ENCODE results near the gene BCO2.

BCO2 gene

GRCh38 chr11:112247201-112247600, 71.9 kb downstream of the BCO2 start:
- no peak for TF ChIP-seq CTCF (IDR thresholded peaks at IDR 0.05; ENCODE audit: low read depth, low read length, missing control alignments)
- H3K4me3 ChIP-seq (ENCODE audit: low read depth, low read length) = no peak overlapping the region
- DNase-seq (ENCODE audit: low read depth) = no peak

- no peak overlapping the region for H3K4me3 ChIP-seq (ENCODE audit: low read depth, low read length)
Observed at GRCh38 chr11:112248201-112248600, 72.9 kb downstream of the BCO2 start.

GRCh38 chr11:112249871-112250610, 74.7 kb downstream of the BCO2 start:
- TF ChIP-seq CTCF (IDR thresholded peaks at IDR 0.05; ENCODE audit: low read depth, low read length, missing control alignments) = no peak
- no peak overlapping the region for H3K4me3 ChIP-seq (ENCODE audit: low read depth, low read length)
- no peak for DNase-seq (ENCODE audit: low read depth)

More at GRCh38 chr11:112248201-112248600, 72.9 kb downstream of the BCO2 start:
- DNase-seq (ENCODE audit: low read depth) = no peak
- TF ChIP-seq CTCF (IDR thresholded peaks at IDR 0.05; ENCODE audit: low read depth, low read length, missing control alignments) = no peak

- H3K4me3 ChIP-seq (ENCODE audit: low read depth, low read length) = no peak overlapping the region
- no peak for DNase-seq (ENCODE audit: low read depth)
- no peak for TF ChIP-seq CTCF (IDR thresholded peaks at IDR 0.05; ENCODE audit: low read depth, low read length, missing control alignments)
Observed at GRCh38 chr11:112253605-112254242, 78.4 kb downstream of the BCO2 start.

- H3K4me3 ChIP-seq (ENCODE audit: low read depth, low read length) = no peak overlapping the region
- no peak for TF ChIP-seq CTCF (IDR thresholded peaks at IDR 0.05; ENCODE audit: low read depth, low read length, missing control alignments)
- no peak for DNase-seq (ENCODE audit: low read depth)
Observed at GRCh38 chr11:112255067-112255720, 79.9 kb downstream of the BCO2 start.

- no peak within 1 kb of the TSS for H3K4me3 ChIP-seq (ENCODE audit: low read depth, low read length)
- TF ChIP-seq CTCF (IDR thresholded peaks at IDR 0.05; ENCODE audit: low read depth, low read length, missing control alignments) = no peak
- DNase-seq (ENCODE audit: low read depth) = no peak
Observed at GRCh38 chr11:112260490-112260889, 85.2 kb downstream of the BCO2 start, which contains the start of gene PLET1. Gene PLET1 (minus strand): TSS chr11:112260860. CDS start chr11:112260589, 271 bp downstream.
